Measurements from ENCODE around the gene ZNF462.

- TF ChIP-seq, protein P1, sequence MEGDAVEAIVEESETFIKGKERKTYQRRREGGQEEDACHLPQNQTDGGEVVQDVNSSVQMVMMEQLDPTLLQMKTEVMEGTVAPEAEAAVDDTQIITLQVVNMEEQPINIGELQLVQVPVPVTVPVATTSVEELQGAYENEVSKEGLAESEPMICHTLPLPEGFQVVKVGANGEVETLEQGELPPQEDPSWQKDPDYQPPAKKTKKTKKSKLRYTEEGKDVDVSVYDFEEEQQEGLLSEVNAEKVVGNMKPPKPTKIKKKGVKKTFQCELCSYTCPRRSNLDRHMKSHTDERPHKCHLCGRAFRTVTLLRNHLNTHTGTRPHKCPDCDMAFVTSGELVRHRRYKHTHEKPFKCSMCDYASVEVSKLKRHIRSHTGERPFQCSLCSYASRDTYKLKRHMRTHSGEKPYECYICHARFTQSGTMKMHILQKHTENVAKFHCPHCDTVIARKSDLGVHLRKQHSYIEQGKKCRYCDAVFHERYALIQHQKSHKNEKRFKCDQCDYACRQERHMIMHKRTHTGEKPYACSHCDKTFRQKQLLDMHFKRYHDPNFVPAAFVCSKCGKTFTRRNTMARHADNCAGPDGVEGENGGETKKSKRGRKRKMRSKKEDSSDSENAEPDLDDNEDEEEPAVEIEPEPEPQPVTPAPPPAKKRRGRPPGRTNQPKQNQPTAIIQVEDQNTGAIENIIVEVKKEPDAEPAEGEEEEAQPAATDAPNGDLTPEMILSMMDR (IDR thresholded peaks at IDR 0.05; ENCODE audit: low read depth, low read length) = no peak
- TF ChIP-seq POLR2A (IDR thresholded peaks at IDR 0.05; ENCODE audit: extremely low read depth, insufficient read length) (no peak), MYC (IDR thresholded peaks at IDR 0.05; ENCODE audit: low read depth, low read length) (no peak)
- TF ChIP-seq, protein P2, sequence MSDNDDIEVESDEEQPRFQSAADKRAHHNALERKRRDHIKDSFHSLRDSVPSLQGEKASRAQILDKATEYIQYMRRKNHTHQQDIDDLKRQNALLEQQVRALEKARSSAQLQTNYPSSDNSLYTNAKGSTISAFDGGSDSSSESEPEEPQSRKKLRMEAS (IDR thresholded peaks at IDR 0.05; ENCODE audit: low read depth, low read length) = no peak
These were observed 27.1 kb upstream of the ZNF462 start for GRCh38 chr9:106835840-106836239.

Measured in NB4 (cell line).